GM19455 (cell line): Measurements from ENCODE around the gene IGDCC3.

Source experiments
- ATAC-seq: cut with Tn5 transposase; IDR thresholded peaks from one replicate; pipeline ENCODE4 v1.9.1; 2021; ENCODE audit not compliant: unreplicated experiment

IGDCC3 gene

GRCh38 chr15:65377976-65378366 is at the start of gene IGDCC3:
Gene IGDCC3, minus strand, starts transcription at chr15:65378002. Its CDS starts 214 bp downstream, at chr15:65377788.
- no peak for ATAC-seq

DNA sequence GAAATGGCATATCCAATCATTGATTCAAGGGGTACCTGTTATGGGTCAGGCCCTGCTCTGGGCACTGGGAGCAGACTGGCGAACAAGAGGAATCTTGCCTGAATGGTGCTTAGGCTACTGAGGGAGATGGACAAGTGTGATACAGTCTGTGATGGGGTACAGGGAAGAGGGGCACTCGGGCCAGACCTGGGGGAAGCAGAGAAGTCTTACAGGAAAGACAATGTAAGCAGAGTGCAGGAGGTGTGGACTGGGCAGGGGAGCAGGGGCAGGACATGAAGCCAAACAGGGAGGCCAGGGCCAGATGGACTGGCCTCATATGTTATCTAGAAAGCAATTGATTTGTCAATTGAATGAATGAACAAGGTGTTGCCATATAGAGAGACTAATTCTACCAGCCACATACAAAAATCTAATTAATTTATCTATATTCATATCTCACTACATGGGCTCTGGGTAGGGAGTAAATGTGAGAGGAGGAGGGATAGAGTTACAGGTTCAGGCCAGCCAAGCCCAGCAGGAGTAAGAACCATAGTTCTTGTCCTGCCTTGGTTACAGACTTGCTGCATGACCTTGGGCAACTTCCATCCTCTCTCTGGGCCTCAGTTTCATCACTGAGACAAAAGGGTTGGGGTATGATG is 48.5 kb upstream of the IGDCC3 start:
- ATAC-seq = no peak

GRCh38 chr15:65424683-65425082 is 46.9 kb upstream of the IGDCC3 start:
- ATAC-seq = no peak

GRCh38 chr15:65423976-65424679 is 46.3 kb upstream of the IGDCC3 start:
- ATAC-seq = no peak

GRCh38 chr15:65423150-65423975 is 45.6 kb upstream of the IGDCC3 start:
- ATAC-seq = no peak

GRCh38 chr15:65421360-65422215 is 43.8 kb upstream of the IGDCC3 start:
- no peak for ATAC-seq

GRCh38 chr15:65420975-65421359 is 43.2 kb upstream of the IGDCC3 start:
- no peak for ATAC-seq

GRCh38 chr15:65418596-65418995 is 40.8 kb upstream of the IGDCC3 start:
- ATAC-seq = no peak

- no peak for ATAC-seq
These were observed 39.1 kb upstream of the IGDCC3 start for GRCh38 chr15:65416845-65417416.

- no peak for ATAC-seq
These were observed 37.2 kb upstream of the IGDCC3 start for GRCh38 chr15:65414841-65415621.

DNA sequence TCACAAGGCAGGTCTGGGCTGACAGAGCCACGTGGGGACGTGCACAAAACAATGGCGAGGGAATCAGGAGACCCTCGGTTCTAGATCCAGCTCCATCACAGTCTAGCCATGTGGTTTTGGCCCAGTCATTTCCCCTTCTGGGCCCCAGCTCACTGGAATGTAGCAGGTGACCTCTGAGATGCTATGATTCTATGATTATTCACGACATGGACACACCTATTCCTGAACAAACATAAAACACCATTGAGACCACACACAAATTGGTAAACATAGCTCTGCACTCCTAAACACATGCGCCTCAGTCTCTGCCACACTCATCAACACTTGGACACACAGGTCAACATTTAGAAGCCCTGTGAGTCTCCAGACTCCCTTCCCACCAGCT is 36.0 kb upstream of the IGDCC3 start:
- no peak for ATAC-seq

DNA sequence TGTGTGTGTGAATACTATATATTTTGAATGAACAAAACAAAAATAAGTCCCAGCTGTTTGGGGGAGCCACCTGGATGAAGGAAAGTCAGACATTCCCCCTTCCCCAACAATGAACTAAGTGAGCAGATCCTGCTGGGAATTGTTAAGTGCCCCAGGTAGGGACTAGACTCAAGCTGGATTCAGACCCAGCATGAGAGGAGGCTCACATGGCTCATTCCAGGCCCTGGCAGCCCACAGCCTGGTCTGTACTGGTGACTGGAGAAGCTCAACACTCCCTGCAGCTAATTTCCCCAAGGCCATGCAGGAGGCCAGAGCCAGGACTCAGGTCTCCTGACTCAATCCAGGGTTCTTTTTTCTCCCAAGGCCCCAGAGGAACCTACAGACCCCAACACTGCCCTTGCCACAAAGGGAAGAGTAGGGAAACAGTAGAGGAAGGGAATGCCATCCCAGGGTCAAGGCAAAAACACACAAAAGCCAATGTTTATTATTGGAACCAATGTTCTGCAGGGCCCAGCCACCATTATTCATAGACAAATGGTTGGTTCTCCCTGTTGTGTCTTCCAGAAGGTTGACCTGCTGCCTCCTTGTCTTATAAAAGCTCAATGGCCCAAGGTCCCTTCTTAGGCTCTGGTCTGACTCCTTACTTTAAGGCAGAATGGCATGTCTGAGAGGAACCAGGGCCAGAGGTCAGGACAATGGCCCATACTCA is 35.4 kb upstream of the IGDCC3 start:
- no peak for ATAC-seq

DNA sequence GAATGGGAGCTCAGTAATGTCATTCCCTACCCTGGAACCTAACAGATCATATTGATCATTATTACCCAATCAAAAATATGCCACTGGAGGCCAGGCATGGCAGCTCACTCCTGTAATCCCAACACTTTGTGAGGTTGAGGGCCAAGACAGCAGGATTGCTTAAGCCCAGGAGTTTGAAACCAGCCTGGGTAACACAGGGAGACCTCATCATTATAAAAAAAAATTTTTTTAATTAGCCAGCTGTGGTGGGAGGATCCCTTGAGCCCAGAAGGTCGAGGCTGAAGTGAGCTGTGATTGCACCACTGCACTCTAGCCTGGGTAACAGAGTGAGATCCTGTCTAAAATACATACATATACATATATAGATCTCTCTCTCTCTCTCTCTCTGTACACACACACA is 34.8 kb upstream of the IGDCC3 start:
- no peak for ATAC-seq

DNA sequence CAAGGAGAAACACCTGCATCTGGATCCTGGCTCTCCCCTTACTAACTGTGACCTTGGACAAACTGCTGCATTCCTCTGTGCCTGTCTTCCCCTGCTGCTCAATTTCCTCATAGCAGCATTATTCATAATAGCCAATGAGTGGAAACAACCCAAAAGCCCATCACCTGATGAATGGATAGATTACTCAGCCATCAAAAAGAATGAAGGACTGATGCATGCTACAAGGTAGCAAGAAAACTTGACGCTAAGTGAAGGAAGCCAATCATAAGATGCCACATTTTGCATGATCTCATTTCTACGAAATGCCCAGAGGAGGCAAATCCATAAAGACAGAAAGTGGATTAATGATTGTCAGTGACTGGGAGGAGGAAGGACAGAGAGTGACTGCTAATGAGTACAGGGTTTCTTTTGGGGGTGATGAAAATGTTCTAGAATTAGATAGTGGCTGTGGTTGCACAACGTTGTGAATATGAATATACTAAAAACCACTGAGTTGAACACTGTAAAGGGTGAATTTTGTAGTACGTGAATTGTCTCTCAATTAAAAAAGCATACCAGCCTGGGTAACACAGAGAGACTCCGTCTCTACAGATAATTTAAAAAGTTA is 33.8 kb upstream of the IGDCC3 start:
- no peak for ATAC-seq

DNA sequence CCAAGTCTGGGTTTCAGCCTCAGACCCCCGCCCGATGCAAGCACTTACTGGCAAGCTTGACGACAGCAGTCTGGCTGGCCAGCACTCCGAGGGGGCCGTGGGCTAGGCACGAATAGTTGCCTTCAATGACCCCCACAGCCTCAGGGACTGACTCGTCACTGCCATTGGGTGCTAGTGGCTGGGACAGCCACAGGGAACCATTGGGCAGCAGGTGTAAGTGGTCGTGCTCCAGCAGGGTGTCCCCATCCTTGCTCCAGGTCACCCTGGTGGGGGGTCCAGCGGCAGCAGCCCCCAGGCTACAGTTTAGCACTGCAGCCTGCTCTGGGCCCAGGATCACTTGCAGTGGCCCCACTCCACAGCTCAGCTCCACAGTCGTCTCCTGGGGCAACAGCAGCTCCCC is 33.2 kb upstream of the IGDCC3 start:
- ATAC-seq = no peak

DNA sequence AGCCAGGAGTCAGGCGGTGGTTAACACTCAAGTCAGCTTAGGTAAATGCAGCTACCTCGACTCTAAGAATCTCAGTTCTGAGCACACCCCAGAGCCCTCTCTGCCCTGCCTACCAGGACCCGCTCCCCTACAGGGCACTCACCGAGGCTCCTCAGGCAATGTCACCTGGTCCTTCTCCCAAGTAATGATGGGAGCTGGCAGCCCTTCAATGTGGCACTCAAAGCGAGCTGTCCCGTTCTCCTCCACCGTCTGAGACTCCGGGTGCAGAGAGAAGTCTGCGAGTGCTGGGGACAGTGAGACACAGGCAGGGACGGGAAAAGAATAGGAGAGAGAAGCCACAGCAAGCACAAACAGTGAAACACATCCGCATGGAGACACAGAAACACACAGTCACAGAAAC is 32.2 kb upstream of the IGDCC3 start:
- no peak for ATAC-seq

DNA sequence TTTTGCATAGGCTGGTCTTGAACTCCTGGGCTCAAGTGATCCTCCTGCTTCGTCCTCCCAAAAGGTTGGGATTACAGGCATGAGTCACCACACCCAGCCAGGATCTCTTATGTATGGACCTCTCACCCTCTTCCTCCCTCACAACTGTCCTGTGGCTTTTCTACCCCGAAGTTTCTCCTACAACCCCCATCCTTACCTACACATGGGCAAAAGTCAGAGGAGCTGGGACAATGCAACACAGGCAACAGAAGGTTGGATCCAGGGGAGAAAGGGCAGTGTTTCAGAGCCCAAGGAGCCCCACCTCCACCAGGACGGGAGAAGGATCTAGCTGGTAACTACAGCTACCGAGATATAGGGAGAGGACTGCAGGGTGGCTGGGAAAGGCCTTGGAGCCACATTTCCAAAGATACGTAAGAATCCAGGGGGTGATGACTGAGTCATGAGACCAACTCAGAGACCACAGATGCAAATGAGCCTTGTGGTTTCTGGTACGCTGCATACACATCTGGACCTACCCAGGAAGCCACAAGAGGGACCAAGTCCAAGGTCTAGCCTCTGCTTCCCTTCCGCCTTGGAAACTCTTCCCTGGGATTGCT is 31.3 kb upstream of the IGDCC3 start:
- no peak for ATAC-seq

DNA sequence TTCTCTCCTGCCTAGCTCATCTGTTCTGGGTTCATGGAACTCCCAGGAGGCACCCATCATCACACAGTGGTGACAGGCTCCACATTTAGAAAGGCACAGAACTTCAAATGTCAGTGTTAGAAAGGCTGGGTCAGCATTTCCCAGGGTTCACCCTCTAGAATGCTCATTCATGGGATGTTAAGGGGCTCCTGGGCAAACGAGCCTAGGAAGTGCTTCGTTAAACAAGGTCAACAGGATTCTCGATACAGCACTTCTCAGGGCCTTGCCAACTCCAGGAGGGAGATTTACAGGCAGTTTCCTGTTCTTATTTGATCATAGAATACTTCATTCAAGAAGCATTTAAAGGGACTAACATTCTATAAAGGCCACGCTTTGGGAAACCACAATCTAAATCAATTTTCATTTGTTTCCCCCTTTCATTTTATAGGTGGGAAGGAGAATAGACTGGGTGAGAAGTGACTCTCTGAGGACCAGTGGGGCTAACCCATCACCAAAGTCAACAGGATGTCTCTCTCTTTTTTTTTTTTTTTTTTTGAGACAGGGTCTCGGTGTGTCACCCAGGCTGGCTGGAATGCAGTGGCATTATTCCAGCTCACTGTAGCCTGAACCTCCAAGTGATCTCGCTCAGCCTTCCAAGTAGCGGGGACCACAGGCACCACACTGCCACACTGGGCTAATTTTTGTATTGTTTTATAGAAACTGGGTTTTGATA is 30.7 kb upstream of the IGDCC3 start:
- no peak for ATAC-seq
